T-helper 2 cell treated with Interferon-gamma antibody and Interleukin-4, amounts not matched to agents 100 ng/mL and 5 ng/mL, for 36 hours (primary cell): ENCODE measurements around the gene ANKRD49. TPM values are rescaled to one million over a fixed set of nuclear protein-coding genes. Genes with fewer than 3 reads are reported as not detected.
"Not testable (repeated sequence)": the region's sequence is repeated elsewhere in the genome, so short reads cannot be mapped to it uniquely, and the experiment has no call there.

Experiments
- intact Hi-C: fragments of 100-400 bp; cut with micrococcal nuclease; formaldehyde crosslinking; loops from one replicate; pipeline ENCODE4 v1.15.1; 2023
- total RNA-seq: library from RNA; stranded (reverse); gene quantifications from 2 replicates; pipeline ENCODE4 v1.2.3, GENCODE V29; 2022

The ANKRD49 gene
- total RNA-seq, 1 donor from 2014 or later = 23.6 TPM

- intact Hi-C loops = not testable (repeated sequence)
These were observed 12.7 kb downstream of the ANKRD49 start for GRCh38 chr11:94506513-94506912.

GRCh38 chr11:94507485-94507884 lies 13.7 kb downstream of the ANKRD49 start:
- intact Hi-C loops = no loop called here

- intact Hi-C loops = loop anchor here (10.0 kb wide), 1 partner anchor 253 kb away; the partner anchor contains the start of gene AMOTL1
These were observed 18.4 kb downstream of the ANKRD49 start, which contains the start of gene C11orf97 for GRCh38 chr11:94511932-94512781. C11orf97 (plus strand) TSS chr11:94512461; CDS start chr11:94512529, 68 bp downstream.

GRCh38 chr11:94513091-94513490 lies 19.3 kb downstream of the ANKRD49 start:
- intact Hi-C loops = loop anchor here (10.0 kb wide), 1 partner anchor 252 kb away; the partner anchor contains the start of gene AMOTL1

- intact Hi-C loops = loop anchor here (5.0 to 10.0 kb wide), 2 partner anchors 249 to 1912 kb away; partner anchors contain the start of gene AMOTL1
These were observed 21.6 kb downstream of the ANKRD49 start for GRCh38 chr11:94515398-94515797.

- intact Hi-C loops = loop anchor here (5.0 to 10.0 kb wide), 2 partner anchors 248 to 1911 kb away; partner anchors contain the start of gene AMOTL1
These were observed 22.9 kb downstream of the ANKRD49 start for GRCh38 chr11:94516725-94517124.

GRCh38 chr11:94518300-94518699 lies 24.5 kb downstream of the ANKRD49 start:
- intact Hi-C loops = loop anchor here (5.0 to 10.0 kb wide), 2 partner anchors 247 to 1909 kb away; partner anchors contain the start of gene AMOTL1

GRCh38 chr11:94519478-94520084 lies 25.8 kb downstream of the ANKRD49 start:
- intact Hi-C loops = loop anchor here (1.0 to 10.0 kb wide), 5 partner anchors 23 to 1908 kb away; partner anchors contain the start of genes AMOTL1 and FUT4

GRCh38 chr11:94521684-94522083 lies 27.9 kb downstream of the ANKRD49 start:
- intact Hi-C loops = loop anchor here (2.0 kb wide), 1 partner anchor 21 kb away; the partner anchor contains the start of gene FUT4

- intact Hi-C loops = no loop called here
These were observed 30.6 kb downstream of the ANKRD49 start for GRCh38 chr11:94524341-94524740.

GRCh38 chr11:94525546-94526324 lies 32.0 kb downstream of the ANKRD49 start:
- intact Hi-C loops = no loop called here

GRCh38 chr11:94526645-94527438 lies 33.1 kb downstream of the ANKRD49 start:
- intact Hi-C loops = no loop called here

GRCh38 chr11:94528551-94528950 lies 34.8 kb downstream of the ANKRD49 start:
- intact Hi-C loops = no loop called here

- intact Hi-C loops = no loop called here
These were observed 38.4 kb downstream of the ANKRD49 start for GRCh38 chr11:94532211-94532610.

GRCh38 chr11:94533206-94533605 lies 39.4 kb downstream of the ANKRD49 start:
- intact Hi-C loops = no loop called here

GRCh38 chr11:94533696-94534630 lies 40.2 kb downstream of the ANKRD49 start:
- intact Hi-C loops = no loop called here

GRCh38 chr11:94536386-94536785 lies 42.6 kb downstream of the ANKRD49 start:
- intact Hi-C loops = no loop called here

GRCh38 chr11:94537031-94537600 lies 43.3 kb downstream of the ANKRD49 start:
- intact Hi-C loops = no loop called here

- intact Hi-C loops = no loop called here
These were observed 45.6 kb downstream of the ANKRD49 start for GRCh38 chr11:94539420-94539819.
